GM19452 (cell line): Measurements from ENCODE around the gene CDH23.

Experiments used
- ATAC-seq: cut with Tn5 transposase; IDR thresholded peaks from one replicate; pipeline ENCODE4 v1.9.1; 2021; ENCODE audit not compliant: unreplicated experiment

CDH23 gene

GRCh38 chr10:71761541-71762113, 364.9 kb downstream of the CDH23 start:
- no peak for ATAC-seq

- no peak for ATAC-seq
These were observed 365.6 kb downstream of the CDH23 start for GRCh38 chr10:71762324-71762723.

- no peak for ATAC-seq
These were observed 366.8 kb downstream of the CDH23 start for GRCh38 chr10:71763352-71764127.

- ATAC-seq: no peak
These were observed 368.6 kb downstream of the CDH23 start for GRCh38 chr10:71765176-71765904.

- ATAC-seq: no peak
These were observed 369.4 kb downstream of the CDH23 start for GRCh38 chr10:71765906-71766716.

GRCh38 chr10:71766717-71767419, 370.1 kb downstream of the CDH23 start:
- no peak for ATAC-seq

GRCh38 chr10:71767420-71768035, 370.8 kb downstream of the CDH23 start:
- no peak for ATAC-seq

GRCh38 chr10:71769279-71769823, 372.6 kb downstream of the CDH23 start:
- ATAC-seq: peak; percentile 22

GRCh38 chr10:71770255-71770654, 373.5 kb downstream of the CDH23 start:
- no peak for ATAC-seq

GRCh38 chr10:71770789-71771188, 374.1 kb downstream of the CDH23 start:
- ATAC-seq: no peak

- ATAC-seq: no peak
These were observed 374.5 kb downstream of the CDH23 start for GRCh38 chr10:71771204-71771603.

- ATAC-seq: no peak
These were observed 375.3 kb downstream of the CDH23 start for GRCh38 chr10:71771821-71772617.

GRCh38 chr10:71772832-71773220, 376.1 kb downstream of the CDH23 start:
- no peak for ATAC-seq

- ATAC-seq: peak; percentile 60
These were observed 376.7 kb downstream of the CDH23 start, which contains the start of gene VSIR for GRCh38 chr10:71773221-71773971. Gene VSIR (minus strand): TSS chr10:71773520. CDS start chr10:71773439, 81 bp downstream.

- no peak for ATAC-seq
These were observed 378.4 kb downstream of the CDH23 start for GRCh38 chr10:71774916-71775702.

- ATAC-seq: no peak
These were observed 379.8 kb downstream of the CDH23 start for GRCh38 chr10:71776481-71776925.

GRCh38 chr10:71777213-71777985, 380.7 kb downstream of the CDH23 start:
- no peak for ATAC-seq
